ENCODE data around the gene GTSE1. TPM values are rescaled to one million over a fixed set of nuclear protein-coding genes. Genes with fewer than 3 reads are reported as not detected.

Gene GTSE1
- total and polyA plus RNA-seq, 2 donors (not counting 1 experiment from before 2014, with no cell fraction given) = 0.17 to 0.39 TPM

GRCh38 chr22:46286941-46287872 is 9.5 kb upstream of the GTSE1 start:
- peak overlapping the region; percentile 58 for H2AFZ ChIP-seq (ENCODE audit: insufficient read depth, low read depth, low read length, poor library complexity, severe bottlenecking)
- H3K27me3 ChIP-seq (replicated peaks in 1 of 4; ENCODE audit: control extremely low read depth in 1 of 4, control insufficient read depth in 3 of 4, insufficient read depth in 4 of 4, low read length in 3 of 4) = no peaks in the 10 kb centered on the region
- peaks cover 0 to 6% of the 10 kb centered on the region in 2 experiments for H3K36me3 ChIP-seq (replicated peaks in 1 of 2; ENCODE audit: control extremely low read depth in 1 of 2, control insufficient read depth in 1 of 2, extremely low read depth in 1 of 2, insufficient read depth in 2 of 2, low read length in 1 of 2)
- H3K9ac ChIP-seq (ENCODE audit: low read length) = peak overlapping the region; percentile 58
- no peak for TF ChIP-seq EZH2 (IDR thresholded peaks at IDR 0.05; ENCODE audit: borderline replicate concordance, insufficient read depth, low read depth, low read length, poor library complexity, severe bottlenecking)
- TF ChIP-seq, protein P1, sequence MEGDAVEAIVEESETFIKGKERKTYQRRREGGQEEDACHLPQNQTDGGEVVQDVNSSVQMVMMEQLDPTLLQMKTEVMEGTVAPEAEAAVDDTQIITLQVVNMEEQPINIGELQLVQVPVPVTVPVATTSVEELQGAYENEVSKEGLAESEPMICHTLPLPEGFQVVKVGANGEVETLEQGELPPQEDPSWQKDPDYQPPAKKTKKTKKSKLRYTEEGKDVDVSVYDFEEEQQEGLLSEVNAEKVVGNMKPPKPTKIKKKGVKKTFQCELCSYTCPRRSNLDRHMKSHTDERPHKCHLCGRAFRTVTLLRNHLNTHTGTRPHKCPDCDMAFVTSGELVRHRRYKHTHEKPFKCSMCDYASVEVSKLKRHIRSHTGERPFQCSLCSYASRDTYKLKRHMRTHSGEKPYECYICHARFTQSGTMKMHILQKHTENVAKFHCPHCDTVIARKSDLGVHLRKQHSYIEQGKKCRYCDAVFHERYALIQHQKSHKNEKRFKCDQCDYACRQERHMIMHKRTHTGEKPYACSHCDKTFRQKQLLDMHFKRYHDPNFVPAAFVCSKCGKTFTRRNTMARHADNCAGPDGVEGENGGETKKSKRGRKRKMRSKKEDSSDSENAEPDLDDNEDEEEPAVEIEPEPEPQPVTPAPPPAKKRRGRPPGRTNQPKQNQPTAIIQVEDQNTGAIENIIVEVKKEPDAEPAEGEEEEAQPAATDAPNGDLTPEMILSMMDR (IDR thresholded peaks at IDR 0.05) = no peak
- ChIA-PET POLR2A (interaction anchor here (1.2 kb wide), 1 partner anchor 9 kb away, joined by 4 read pairs; the partner anchor contains the start of gene GTSE1), CTCF (interaction anchor here (1.7 kb wide), 1 partner anchor 281 kb away, joined by 5 read pairs; no protein-coding TSS in a partner anchor)
- intact Hi-C loops (cut with micrococcal nuclease) = no loop called here
- peak overlapping the region; percentile 75 for H3K4me2 ChIP-seq (replicated peaks; ENCODE audit: low read depth, low read length, poor library complexity, severe bottlenecking)
- H3K4me1 ChIP-seq (ENCODE audit: control insufficient read depth in 2 of 2, insufficient read depth in 2 of 2, low read length in 2 of 2) = peaks cover 26 to 41% of the 10 kb centered on the region in 2 donors
- peak overlapping the region; percentile 81 for H3K4me3 Mint-ChIP-seq
- DNase-seq = no peak
- no peak for ATAC-seq (ENCODE audit: low read depth)
- H3K27me3 Mint-ChIP-seq = no peaks in the 10 kb centered on the region
- no peaks in the 10 kb centered on the region for H3K9me3 Mint-ChIP-seq (ENCODE audit: insufficient read depth)
- peak overlapping the region; percentile 33 to 70 for H3K27ac ChIP-seq (ENCODE audit: low read length in 2 of 2)
- H3K79me2 ChIP-seq (ENCODE audit: control insufficient read depth, insufficient read depth, low read length) = no peaks in the 10 kb centered on the region
- no peaks in the 10 kb centered on the region for H4K20me1 ChIP-seq (ENCODE audit: control insufficient read depth, insufficient read depth, low read length, poor library complexity, severe bottlenecking)
- peaks cover 0 to 14% (median 0%) of the 10 kb centered on the region in 3 donors for H3K9me3 ChIP-seq (ENCODE audit: control extremely low read depth in 1 of 3, control insufficient read depth in 2 of 3, insufficient read depth in 1 of 3, low read length in 2 of 3)
- H3K4me1 Mint-ChIP-seq = peaks cover 39% of the 10 kb centered on the region
- WGBS (ENCODE audit: insufficient coverage) = 90% methylated on average over 15 of the region's 15 CpGs
- peak overlapping the region; percentile 88 for H3K27ac Mint-ChIP-seq
- peak overlapping the region in 3 of 5 experiments; percentile 32 to 53 (median 45) for H3K4me3 ChIP-seq (ENCODE audit: control extremely low read depth in 1 of 5, extremely low read depth in 1 of 5, insufficient read depth in 1 of 5, low read depth in 2 of 5, low read length in 4 of 5)

Data from B cell (primary cell).